Muscle layer of colon (tissue), 2 donors: ENCODE measurements around the gene TMIGD1.

Experiments used
- H3K27ac ChIP-seq: one replicate; pipeline ENCODE4 v1.7.0; 2013; ENCODE audit warnings: low read depth, mild to moderate bottlenecking, low read length, moderate library complexity
- H3K27me3 ChIP-seq, 2 donors: one replicate each; pipeline ENCODE4 v1.7.0; 2013; ENCODE audit warnings: low read length in 2 of 2, mild to moderate bottlenecking in 2 of 2; ENCODE audit not compliant: insufficient read depth in 2 of 2, control insufficient read depth in 1 of 2
- H3K36me3 ChIP-seq: one replicate; pipeline ENCODE4 v1.7.0; 2013; ENCODE audit warnings: mild to moderate bottlenecking, low read length; ENCODE audit not compliant: insufficient read depth
- H3K4me1 ChIP-seq: one replicate; pipeline ENCODE4 v1.7.0; 2013; ENCODE audit warnings: mild to moderate bottlenecking, low read length; ENCODE audit not compliant: insufficient read depth
- H3K4me3 ChIP-seq, 2 donors: one replicate each; pipeline ENCODE4 v1.7.0; 2013; ENCODE audit warnings: low read length in 2 of 2, low read depth in 1 of 2, mild to moderate bottlenecking in 1 of 2, moderate library complexity in 1 of 2
- H3K9ac ChIP-seq: one replicate; pipeline ENCODE4 v1.7.0; 2013; ENCODE audit warnings: low read length
- H3K9me3 ChIP-seq: one replicate; pipeline ENCODE4 v1.7.0; 2013; ENCODE audit warnings: mild to moderate bottlenecking, low read length
- donor health status: abdominal sarcoma.
- donor health status: Adenocarcinoma of cecum.

The TMIGD1 gene

DNA sequence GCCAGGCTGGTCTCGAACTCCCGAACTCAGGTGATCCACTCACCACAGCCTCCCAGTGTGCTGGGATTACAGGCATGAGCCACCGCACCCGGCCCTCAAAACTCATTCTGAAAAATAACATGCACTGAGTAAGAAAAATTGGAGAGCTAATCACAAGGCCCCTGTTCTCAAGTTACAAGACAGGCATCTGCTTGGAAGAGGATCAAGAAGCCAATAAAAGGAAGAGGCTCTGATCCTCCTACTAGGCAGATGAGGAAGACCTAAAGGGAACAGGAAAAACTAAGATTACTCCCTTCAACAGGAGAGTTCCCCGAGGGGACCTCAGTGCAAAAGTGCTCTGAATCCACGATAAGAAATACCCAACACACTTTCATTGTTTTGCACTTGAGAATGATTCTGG, 60.5 kb downstream of the TMIGD1 start:
- Histone ChIP-seq H3K27ac (no peak overlapping the region), H3K9ac (no peak overlapping the region), H3K36me3 (peaks cover 57% of the 10 kb centered on the region), H3K4me1 (no peaks in the 10 kb centered on the region), H3K4me3 (no peak overlapping the region), H3K27me3 (no peaks in the 10 kb centered on the region), H3K9me3 (no peaks in the 10 kb centered on the region)

DNA sequence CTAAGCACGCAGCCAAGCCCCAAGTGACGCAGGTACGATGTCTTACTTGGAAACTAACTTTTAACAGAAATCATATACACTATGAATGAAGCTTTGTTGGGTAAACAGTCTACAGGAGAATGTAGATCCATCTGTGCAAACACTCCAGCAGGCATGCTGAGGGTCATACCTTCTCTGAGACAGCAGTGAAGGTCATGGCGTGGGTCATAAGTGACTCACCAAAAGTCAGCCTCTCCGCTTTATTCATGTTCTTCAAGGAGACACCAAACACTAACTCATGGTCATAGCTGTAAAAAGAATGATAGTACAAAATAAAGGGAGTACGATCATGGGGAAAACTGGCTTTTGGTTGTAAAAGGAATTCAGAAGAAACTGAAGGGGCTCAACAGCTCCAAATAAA, 62.8 kb downstream of the TMIGD1 start:
- peaks cover 65% of the 10 kb centered on the region for H3K36me3 ChIP-seq

DNA sequence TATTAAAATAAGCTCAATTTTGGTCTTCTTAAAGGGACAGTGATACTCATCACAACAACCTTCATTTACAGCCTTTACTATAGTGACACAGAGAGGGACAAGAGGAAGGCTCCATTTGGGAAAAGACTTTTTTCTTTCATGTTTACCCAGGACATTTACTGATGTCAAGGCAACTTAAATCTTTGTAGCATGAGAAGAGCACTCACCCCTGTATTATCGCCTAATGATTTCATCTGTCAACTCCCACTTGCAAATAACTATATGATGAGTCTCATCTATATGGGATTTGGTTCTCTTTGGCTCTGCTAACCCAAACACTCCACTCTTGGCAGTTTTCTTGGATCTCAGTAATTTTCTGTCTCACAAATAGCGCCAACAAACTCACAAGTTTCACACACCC, 66.2 kb downstream of the TMIGD1 start:
- peaks cover 61% of the 10 kb centered on the region for H3K36me3 ChIP-seq
- no peaks in the 10 kb centered on the region for H3K9me3 ChIP-seq
- no peaks in the 10 kb centered on the region for H3K4me1 ChIP-seq
- no peaks in the 10 kb centered on the region for H3K27me3 ChIP-seq
- no peak overlapping the region for H3K4me3 ChIP-seq
- no peak overlapping the region for H3K9ac ChIP-seq
- no peak overlapping the region for H3K27ac ChIP-seq

More for the DNA sequence above, 62.8 kb downstream of the TMIGD1 start:
- Histone ChIP-seq H3K9ac (no peak overlapping the region), H3K27ac (no peak overlapping the region), H3K4me1 (no peaks in the 10 kb centered on the region), H3K27me3 (no peaks in the 10 kb centered on the region), H3K4me3 (no peak overlapping the region), H3K9me3 (no peaks in the 10 kb centered on the region)
